K562 (cell line): Measurements from ENCODE around the gene INTS4. TPM values are rescaled to one million over a fixed set of nuclear protein-coding genes. Genes with fewer than 3 reads are reported as not detected.
"Not testable (repeated sequence)": the region's sequence is repeated elsewhere in the genome, so short reads cannot be mapped to it uniquely, and the experiment has no call there.

Source experiments
- ATAC-seq: fragments of 200-7000 bp; cut with Tn5 transposase; 3 replicates; pipeline ENCODE4 v1.9.1; 2020; ENCODE audit warnings: moderate library complexity
- BruUV-seq: library from RNA; stranded (reverse); fragments of 400-500 nt; replicated peaks from 2 replicates; lab custom pipeline; 2021; lab: Mats Ljungman, UMichigan
- CTCF ChIA-PET: fragments of 300-600 bp; formaldehyde crosslinking; extraction: SDS; loops from one replicate; lab custom pipeline; 2021; ENCODE audit warnings: low intra/inter-chr PET ratio; lab: Yijun Ruan, JAX
- POLR2A ChIA-PET: fragments of 300-600, 350-650 bp; sonication (Branson Sonifier 250); formaldehyde crosslinking; extraction: SDS; loops from one replicate; lab custom pipeline; 2021; ENCODE audit warnings: antibody characterized with exemption, inconsistent platforms; lab: Yijun Ruan, JAX
- DNase-seq, 4 experiments: peaks; one replicate each; pipeline versions ENCODE4 v3.0.0 to v3.0.0-alpha.2; 2011 to 2018; ENCODE audit warnings: low spot score in 3 of 4, mixed read lengths in 3 of 4; ENCODE audit errors: extremely low read depth in 1 of 4
- FAIRE-seq: peaks from 2 replicates; lab custom pipeline; 2011; peaks lifted over from hg19 to GRCh38; lab: Jason Lieb, UNC
- H2AFZ ChIP-seq: 2 replicates; pipeline ENCODE4 v1.6.0; 2011; ENCODE audit warnings: low read depth, low read length, control low read depth, inconsistent platforms
- H3K27ac ChIP-seq: fragments of 200-600 bp; 3 replicates; pipeline ENCODE4 v1.8.0; 2011; ENCODE audit warnings: low read depth, mild to moderate bottlenecking, control low read depth, inconsistent platforms, low read length, moderate library complexity, mixed read lengths; ENCODE audit errors: extremely low read depth
- H3K27me3 ChIP-seq, 2 experiments: fragments of 300-600 bp in 1 of 2; 2 replicates in 1 of 2; 3 replicates in 1 of 2; pipeline versions ENCODE4 v1.6.0 to v1.8.0; 2011; ENCODE audit warnings: inconsistent platforms in 2 of 2, low read length in 2 of 2, mild to moderate bottlenecking in 1 of 2, mixed read lengths in 1 of 2, moderate library complexity in 1 of 2; ENCODE audit not compliant: control insufficient read depth in 2 of 2, insufficient read depth in 2 of 2
- H3K36me3 ChIP-seq: fragments of 300-600 bp; 3 replicates; pipeline ENCODE4 v1.8.0; 2011; ENCODE audit warnings: mild to moderate bottlenecking, low read length, inconsistent platforms; ENCODE audit not compliant: control insufficient read depth, insufficient read depth
- H3K4me1 ChIP-seq, 2 experiments: fragments of 200-600 bp in 1 of 2; replicated peaks in 1 of 2; 2 replicates in 1 of 2; 3 replicates in 1 of 2; pipeline versions ENCODE4 v1.5.1 to v1.8.0; 2011; ENCODE audit warnings: inconsistent platforms in 2 of 2, low read length in 2 of 2, mild to moderate bottlenecking in 1 of 2, mixed read lengths in 1 of 2, moderate library complexity in 1 of 2; ENCODE audit not compliant: control insufficient read depth in 2 of 2, insufficient read depth in 2 of 2
- H3K4me2 ChIP-seq: 2 replicates; pipeline ENCODE4 v1.6.1; 2011; ENCODE audit warnings: low read length, control low read depth, inconsistent platforms, mixed read lengths; ENCODE audit not compliant: insufficient read depth
- H3K4me3 ChIP-seq: fragments of 200-600 bp; sonication (generic), shearing (Covaris generic); 2 replicates; pipeline ENCODE4 v1.5.1; 2016; ENCODE audit warnings: control low read depth, inconsistent platforms
- H3K79me2 ChIP-seq: fragments of 200-600 bp; 3 replicates; pipeline ENCODE4 v1.8.0; 2011; ENCODE audit warnings: low read length, inconsistent platforms; ENCODE audit not compliant: control insufficient read depth, insufficient read depth
- H3K9ac ChIP-seq, 2 experiments: 2 replicates each; pipeline versions ENCODE4 v1.6.0 to v1.6.1; 2011; ENCODE audit warnings: low read depth in 2 of 2, low read length in 2 of 2, control low read depth in 1 of 2, inconsistent platforms in 1 of 2, mild to moderate bottlenecking in 1 of 2, mixed read lengths in 1 of 2; ENCODE audit not compliant: insufficient read depth in 1 of 2
- H3K9me1 ChIP-seq: one replicate; pipeline ENCODE4 v1.6.0; 2011; ENCODE audit warnings: inconsistent platforms, mild to moderate bottlenecking, low read length, moderate library complexity; ENCODE audit not compliant: control insufficient read depth, insufficient read depth
- H3K9me3 ChIP-seq: replicated peaks from 2 replicates; pipeline ENCODE4 v1.5.1; 2011; ENCODE audit warnings: low read depth, low read length, inconsistent platforms; ENCODE audit not compliant: control insufficient read depth, insufficient read depth
- H4K20me1 ChIP-seq: replicated peaks from 2 replicates; pipeline ENCODE4 v1.6.1; 2011; ENCODE audit warnings: low read length, inconsistent platforms, mixed read lengths; ENCODE audit not compliant: control insufficient read depth, insufficient read depth
- HMBOX1 ChIP-seq: sonication (generic); IDR thresholded peaks from 2 replicates; pipeline ENCODE4 v1.6.1; 2016
- WGBS: fragments of 100-300 bp; shearing (Covaris generic); methylation state at CpG from one replicate; pipeline ENCODE4 v1.1.6; 2016; ENCODE audit warnings: low coverage, mixed read lengths; ENCODE audit not compliant: insufficient coverage; ENCODE audit errors: missing lambda C conversion rate; 5-methylcytosine and 5-hydroxymethylcytosine counted together
- in situ Hi-C: fragments of 300-500 bp; cut with MboI; formaldehyde crosslinking; loops from 4 replicates; pipeline ENCODE4 v1.15.0; 2018; ENCODE audit warnings: inconsistent platforms, mixed read lengths
- intact Hi-C: fragments of 100-400 bp; cut with micrococcal nuclease; formaldehyde crosslinking; loops from 2 replicates; pipeline ENCODE4 v1.14.2; 2022
- polyA plus RNA-seq, 8 experiments: library from polyadenylated mRNA; depleted of rRNA in 4 of 8; stranded (reverse) in 5 of 8; unstranded in 3 of 8; fragments of >200 nt; fragmentation: Nextera tagmentation in 2 of 8; fragmentation: Illumina TruSeq in 1 of 8; extraction: Ambion mirVana in 2 of 8; extraction: Trizol in 1 of 8; gene quantifications; 2 replicates each; pipeline versions ENCODE4 v1.2.1 to v1.2.3, GENCODE V29; 2011 to 2014; ENCODE audit warnings: inconsistent platforms in 1 of 8, missing spikeins in 1 of 8
- total RNA-seq, 7 experiments: library from RNA; depleted of rRNA in 6 of 7; stranded (reverse); fragments of >200 nt in 6 of 7; fragmentation: Illumina TruSeq in 2 of 7; extraction: Trizol in 2 of 7; gene quantifications; 2 replicates each; pipeline versions ENCODE4 v1.2.1 to v1.2.3, GENCODE V29; 2011 to 2021; ENCODE audit warnings: low replicate concordance in 1 of 7

Gene INTS4
- total and polyA plus RNA-seq, 9 of the 15 experiments (the other 6 are each of a cell fraction or from before 2014, with no cell fraction given) = 28.4 to 53.4 (median 44.5) TPM

DNA sequence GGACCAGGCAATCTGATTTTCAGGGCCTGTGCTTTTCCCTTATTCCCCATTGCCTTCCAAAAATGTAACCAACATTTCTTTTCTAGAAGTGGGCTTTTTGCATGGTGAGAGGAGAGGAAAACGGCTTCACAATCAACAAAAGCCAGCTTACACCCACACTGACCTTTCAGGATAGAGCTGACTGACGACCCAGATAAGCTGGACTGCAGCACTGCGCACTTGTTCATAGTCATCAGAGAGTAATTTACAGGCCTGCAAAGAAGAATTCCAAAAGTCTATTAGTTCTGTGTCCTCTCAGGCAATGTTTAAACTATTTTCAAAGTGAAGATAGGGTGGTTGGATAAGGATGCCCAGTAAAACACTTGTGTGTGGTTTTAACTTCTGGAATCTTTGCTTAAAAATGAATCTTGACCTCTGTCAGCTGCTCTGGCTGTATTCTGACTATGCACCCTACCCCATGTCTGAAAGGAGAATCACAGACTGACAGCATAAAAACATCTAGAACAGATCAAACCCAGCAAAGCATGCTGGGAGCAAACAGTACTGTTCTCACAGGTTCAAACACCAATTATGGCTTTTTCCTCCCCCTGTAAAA, 35.8 kb downstream of the INTS4 start (continued):
- TF ChIP-seq HMBOX1 = peak; percentile 20; the same call in 1 of the 2 replicates

DNA sequence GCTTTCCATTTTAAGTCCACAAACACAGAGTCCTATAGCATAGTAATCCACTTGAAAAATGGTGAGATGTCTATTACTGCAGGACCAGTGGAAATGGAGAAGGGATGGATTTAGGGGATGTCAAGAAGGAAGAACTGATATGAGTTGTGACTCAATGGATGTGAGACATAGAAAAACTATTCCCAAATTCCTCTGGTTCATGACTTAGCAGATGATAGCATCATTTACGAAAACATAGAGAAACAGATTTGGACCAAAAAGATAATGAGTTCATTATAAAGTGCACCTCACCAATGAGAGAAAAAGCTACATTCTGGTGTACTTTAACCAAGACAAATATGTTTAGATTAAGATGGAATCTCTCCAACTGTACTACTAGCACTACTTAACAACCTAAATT, 51.2 kb downstream of the INTS4 start:
- H3K4me1 ChIP-seq, CTCF ChIA-PET, H3K27ac ChIP-seq, H3K27me3 ChIP-seq, H3K9me1 ChIP-seq, H3K9me3 ChIP-seq, H3K79me2 ChIP-seq, H2AFZ ChIP-seq, H3K4me2 ChIP-seq, intact Hi-C loops, DNase-seq, H3K9ac ChIP-seq, BruUV-seq, H3K36me3 ChIP-seq, POLR2A ChIA-PET, in situ Hi-C loops, FAIRE-seq, ATAC-seq, H3K4me3 ChIP-seq, H4K20me1 ChIP-seq: not testable (repeated sequence)
- TF ChIP-seq HMBOX1 = 0 out of 2 replicates have a peak, but pooled peaks have one; percentile 8
- WGBS = 79% methylated on average over 1 of the region's 1 CpG

DNA sequence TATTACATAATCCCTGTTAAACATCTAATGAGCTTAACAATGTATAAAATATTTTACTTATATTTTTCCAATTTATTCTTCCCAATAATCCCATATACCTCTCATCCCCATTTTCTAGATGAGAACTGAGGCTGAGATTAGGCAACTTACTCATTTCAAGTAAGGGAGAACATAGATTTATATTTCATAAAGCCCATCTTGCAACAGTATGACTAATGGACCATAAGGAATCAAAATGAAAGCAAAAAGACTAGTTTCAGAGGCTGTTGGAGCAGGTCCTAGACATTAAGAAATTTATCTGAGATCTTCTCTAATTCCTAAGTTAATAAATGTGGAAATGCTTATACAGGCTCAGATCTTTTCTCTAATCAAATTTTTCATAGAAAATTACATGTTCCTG, 52.0 kb downstream of the INTS4 start:
- intact Hi-C loops, H3K79me2 ChIP-seq, CTCF ChIA-PET, H3K9me3 ChIP-seq, H4K20me1 ChIP-seq, ATAC-seq, H2AFZ ChIP-seq, H3K4me3 ChIP-seq, in situ Hi-C loops, H3K9me1 ChIP-seq, FAIRE-seq, H3K27ac ChIP-seq, POLR2A ChIA-PET, H3K4me2 ChIP-seq, H3K27me3 ChIP-seq, DNase-seq, H3K9ac ChIP-seq, BruUV-seq, H3K36me3 ChIP-seq, H3K4me1 ChIP-seq: not testable (repeated sequence)

DNA sequence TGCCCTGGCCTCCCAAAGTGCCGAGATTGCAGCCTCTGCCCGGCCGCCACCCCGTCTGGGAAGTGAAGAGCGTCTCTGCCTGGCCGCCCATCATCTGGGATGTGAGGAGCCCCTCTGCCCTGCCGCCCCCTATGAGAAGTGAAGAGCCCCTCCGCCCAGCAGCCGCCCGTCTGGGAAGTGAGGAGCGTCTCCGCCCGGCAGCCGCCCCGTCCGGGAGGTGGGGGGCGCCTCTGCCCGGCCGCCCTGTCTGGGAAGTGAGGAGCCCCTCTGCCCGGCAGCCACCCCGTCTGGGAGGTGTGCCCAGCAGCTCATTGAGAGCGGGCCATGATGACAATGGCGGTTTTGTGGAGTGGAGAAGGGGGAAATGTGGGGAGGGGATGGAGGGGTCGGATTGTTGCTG, 60.9 kb downstream of the INTS4 start:
- DNase-seq, CTCF ChIA-PET, in situ Hi-C loops, intact Hi-C loops, BruUV-seq, H2AFZ ChIP-seq, ATAC-seq, H3K27me3 ChIP-seq, H3K4me2 ChIP-seq, H3K4me3 ChIP-seq, H3K79me2 ChIP-seq, H4K20me1 ChIP-seq, H3K9me1 ChIP-seq, FAIRE-seq, H3K36me3 ChIP-seq, H3K9me3 ChIP-seq, H3K27ac ChIP-seq, H3K9ac ChIP-seq, H3K4me1 ChIP-seq: not testable (repeated sequence)
- WGBS = 89% methylated on average over 19 of the region's 24 CpGs
- POLR2A ChIA-PET = interaction anchor here (0.6 kb wide), 1 partner anchor 45 kb away, joined by 4 read pairs; no protein-coding TSS in a partner anchor
